Measurements from ENCODE around the gene KRTAP12-3.

KRTAP12-3 gene

GRCh38 chr21:44702973-44703730 is 45.4 kb downstream of the KRTAP12-3 start:
- DNase-seq (ENCODE audit: low read depth), result no peak

- no peak for DNase-seq (ENCODE audit: low read depth)
These were observed 46.3 kb downstream of the KRTAP12-3 start for GRCh38 chr21:44703731-44704635.

- no peak for DNase-seq (ENCODE audit: low read depth)
These were observed 46.9 kb downstream of the KRTAP12-3 start for GRCh38 chr21:44704636-44705001.

GRCh38 chr21:44706026-44706705 is 48.4 kb downstream of the KRTAP12-3 start:
- no peak for DNase-seq (ENCODE audit: low read depth)

GRCh38 chr21:44706706-44707581 is 49.2 kb downstream of the KRTAP12-3 start:
- no peak for DNase-seq (ENCODE audit: low read depth)
